ENCODE results near the gene HOXC4. TPM values are rescaled to one million over a fixed set of nuclear protein-coding genes. Genes with fewer than 3 reads are reported as not detected.

HOXC4 gene
- total RNA-seq, 1 experiment from 2014 or later, result not detected

DNA sequence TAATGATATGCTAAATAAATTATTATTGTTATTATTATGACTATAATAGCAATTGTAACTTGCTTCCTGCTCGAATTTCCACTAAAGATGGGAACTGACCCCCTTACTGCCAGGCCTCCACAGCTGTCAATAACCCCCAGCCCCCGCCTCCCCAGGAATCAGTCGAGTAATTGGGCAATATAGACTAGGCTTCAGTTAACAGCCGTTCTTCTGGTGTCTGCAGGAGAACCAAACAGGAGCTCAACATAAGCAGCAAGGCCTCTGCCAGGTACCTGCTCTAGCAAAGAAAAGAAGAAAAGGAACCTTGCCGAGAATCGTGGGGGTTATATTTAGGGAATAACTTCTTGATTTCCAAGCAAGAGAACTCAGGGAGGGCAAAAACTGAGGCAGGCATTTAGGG lies 21.8 kb downstream of the HOXC4 start:
- Histone ChIP-seq H2BK5ac (ENCODE audit: insufficient read length, low read length) (no peak overlapping the region), H3K79me2 (ENCODE audit: insufficient read depth, low read length) (no peaks in the 10 kb centered on the region), H2BK20ac (ENCODE audit: low read depth, low read length, poor library complexity, severe bottlenecking) (no peak overlapping the region), H2BK12ac (ENCODE audit: insufficient read length, low read depth, low read length) (no peak overlapping the region), H3K18ac (ENCODE audit: insufficient read length, low read depth, low read length) (no peak overlapping the region), H2BK120ac (ENCODE audit: low read depth, low read length, poor library complexity, severe bottlenecking) (no peak overlapping the region), H2AK5ac (ENCODE audit: insufficient read length, low read length) (no peak overlapping the region), H3K23me2 (ENCODE audit: insufficient read length, low read depth, low read length, poor library complexity, severe bottlenecking) (no peaks in the 10 kb centered on the region), H3K9me3 (ENCODE audit: control insufficient read depth, low read depth, low read length) (no peaks in the 10 kb centered on the region), H3K14ac (ENCODE audit: insufficient read depth, low read length) (no peak overlapping the region), H3K56ac (ENCODE audit: insufficient read length, low read depth, low read length) (no peak overlapping the region), H4K20me1 (ENCODE audit: control insufficient read depth, insufficient read depth, insufficient read length) (no peaks in the 10 kb centered on the region), H3K23ac (ENCODE audit: insufficient read length, low read depth, low read length) (no peak overlapping the region), H3K27ac (ENCODE audit: insufficient read length, low read depth, low read length) (no peak overlapping the region), H4K8ac (replicated peaks; ENCODE audit: insufficient read length, low read depth, low read length) (no peak overlapping the region), H3K4ac (ENCODE audit: low read depth, low read length) (no peak overlapping the region), H2AFZ (ENCODE audit: low read length) (no peak overlapping the region), H3K4me2 (ENCODE audit: insufficient read depth, insufficient read length, low read length) (peak overlapping the region; percentile 42), H3K9ac (ENCODE audit: extremely low read depth, insufficient read length, low read length) (no peak overlapping the region), H4K91ac (ENCODE audit: insufficient read length, low read depth, low read length) (no peak overlapping the region), H3T11ph (ENCODE audit: low read length) (no peak overlapping the region), H3K27me3 (ENCODE audit: insufficient read depth, low read length) (peaks cover 36% of the 10 kb centered on the region), H2BK15ac (ENCODE audit: low read depth, low read length) (no peak overlapping the region), H3K4me1 (ENCODE audit: insufficient read depth, low read length) (peaks cover 3% of the 10 kb centered on the region; the same call in 1 of the 2 replicates), H4K5ac (ENCODE audit: insufficient read length, low read depth, low read length) (no peak overlapping the region), H3K79me1 (ENCODE audit: insufficient read depth, low read depth, low read length, poor library complexity, severe bottlenecking) (no peaks in the 10 kb centered on the region)
- Mint-ChIP-seq H3K36me3 (ENCODE audit: insufficient read depth in 1 of 3, low read depth in 3 of 3) (peaks cover 0 to 3% (median 0%) of the 10 kb centered on the region in 3 experiments; a peak in 2 of 7 replicates), H3K4me3 (no peak overlapping the region; a peak in 2 of 5 replicates), H3K27me3 (ENCODE audit: low read depth) (peaks cover 93% of the 10 kb centered on the region), H3K27ac (peak overlapping the region in 1 of 3 experiments; percentile 48; a peak in 3 of 7 replicates), H3K4me1 (peaks cover 34 to 44% of the 10 kb centered on the region in 2 experiments), H3K9me3 (peaks cover 2 to 8% of the 10 kb centered on the region in 2 experiments; a peak in 3 of 5 replicates)
- TF ChIP-seq CTCF (conservative IDR thresholded peaks at IDR 0.05), result no peak
- peak; percentile 39 for DNase-seq
- no CpG with 5 or more reads among the region's 6 CpGs for WGBS (ENCODE audit: extremely low coverage, insufficient read length, low lambda C conversion rate)

Data from H9 (cell line).